ENCODE data around the gene MORC1.

The MORC1 gene

GRCh38 chr3:109023656-109024254, 94.2 kb downstream of the MORC1 start:
- in situ Hi-C loops (cut with MboI; ENCODE audit: low pct_unique_long_range_greater_than_20kb, low sequenced_read_pairs, unreplicated experiment), result loop anchor here (10.0 kb wide), 1 partner anchor 61 kb away; no protein-coding TSS in a partner anchor
- peak; percentile 79 for TF ChIP-seq CTCF (IDR thresholded peaks at IDR 0.05; ENCODE audit: extremely low read depth, insufficient read depth, missing control alignments)
- peak; percentile 17 for DNase-seq (ENCODE audit: low spot score)

- no peak for DNase-seq (ENCODE audit: low spot score)
- no peak for TF ChIP-seq CTCF (IDR thresholded peaks at IDR 0.05; ENCODE audit: extremely low read depth, insufficient read depth, missing control alignments)
- in situ Hi-C loops (cut with MboI; ENCODE audit: low pct_unique_long_range_greater_than_20kb, low sequenced_read_pairs, unreplicated experiment), result loop anchor here (10.0 kb wide), 1 partner anchor 62 kb away; no protein-coding TSS in a partner anchor
These were observed 94.8 kb downstream of the MORC1 start for GRCh38 chr3:109023167-109023566.

GRCh38 chr3:109021556-109021955, 96.4 kb downstream of the MORC1 start:
- in situ Hi-C loops (cut with MboI; ENCODE audit: low pct_unique_long_range_greater_than_20kb, low sequenced_read_pairs, unreplicated experiment), result loop anchor here (10.0 kb wide), 1 partner anchor 63 kb away; no protein-coding TSS in a partner anchor
- TF ChIP-seq CTCF (IDR thresholded peaks at IDR 0.05; ENCODE audit: extremely low read depth, insufficient read depth, missing control alignments), result no peak

GRCh38 chr3:109018828-109019227, 99.1 kb downstream of the MORC1 start:
- in situ Hi-C loops (cut with MboI; ENCODE audit: low pct_unique_long_range_greater_than_20kb, low sequenced_read_pairs, unreplicated experiment), result no loop called here
- no peak for DNase-seq (ENCODE audit: low spot score)
- peak; percentile 22 for TF ChIP-seq CTCF (IDR thresholded peaks at IDR 0.05; ENCODE audit: extremely low read depth, insufficient read depth, missing control alignments)

More at GRCh38 chr3:109021556-109021955, 96.4 kb downstream of the MORC1 start:
- no peak for DNase-seq (ENCODE audit: low spot score)

- DNase-seq (ENCODE audit: low spot score), result no peak
- TF ChIP-seq CTCF (IDR thresholded peaks at IDR 0.05; ENCODE audit: extremely low read depth, insufficient read depth, missing control alignments), result no peak
- in situ Hi-C loops (cut with MboI; ENCODE audit: low pct_unique_long_range_greater_than_20kb, low sequenced_read_pairs, unreplicated experiment), result no loop called here
These were observed 112.5 kb downstream of the MORC1 start for GRCh38 chr3:109005443-109005842.

- no peak for TF ChIP-seq CTCF (IDR thresholded peaks at IDR 0.05; ENCODE audit: extremely low read depth, insufficient read depth, missing control alignments)
- no peak for DNase-seq (ENCODE audit: low spot score)
- in situ Hi-C loops (cut with MboI; ENCODE audit: low pct_unique_long_range_greater_than_20kb, low sequenced_read_pairs, unreplicated experiment), result no loop called here
These were observed 119.5 kb downstream of the MORC1 start for GRCh38 chr3:108998436-108998835.

All from GM13977 (cell line).